ENCODE data around the gene OR10A3.
"Not testable (repeated sequence)": the region's sequence is repeated elsewhere in the genome, so short reads cannot be mapped to it uniquely, and the experiment has no call there.

OR10A3 gene, protein sequence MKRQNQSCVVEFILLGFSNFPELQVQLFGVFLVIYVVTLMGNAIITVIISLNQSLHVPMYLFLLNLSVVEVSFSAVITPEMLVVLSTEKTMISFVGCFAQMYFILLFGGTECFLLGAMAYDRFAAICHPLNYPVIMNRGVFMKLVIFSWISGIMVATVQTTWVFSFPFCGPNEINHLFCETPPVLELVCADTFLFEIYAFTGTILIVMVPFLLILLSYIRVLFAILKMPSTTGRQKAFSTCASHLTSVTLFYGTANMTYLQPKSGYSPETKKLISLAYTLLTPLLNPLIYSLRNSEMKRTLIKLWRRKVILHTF

DNA sequence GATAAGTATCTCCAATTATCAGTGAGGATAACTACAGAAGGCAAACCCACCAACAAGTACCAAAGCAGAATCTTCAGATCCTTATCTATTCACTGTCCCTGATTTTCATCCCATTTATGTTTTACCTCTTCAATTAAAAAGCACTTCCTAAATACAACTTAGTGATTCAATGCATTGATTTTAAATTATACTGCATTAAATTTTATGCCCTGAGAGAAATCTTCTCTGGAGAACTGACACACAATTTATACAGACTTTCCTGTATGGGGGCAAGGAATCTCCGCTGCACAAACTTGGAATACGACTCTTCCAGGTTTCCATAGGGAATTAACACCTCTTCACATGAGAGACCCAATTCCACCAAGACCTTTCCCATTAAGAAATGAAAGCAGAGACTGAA, at the start of gene OR10A3:
TSS of gene OR10A3 (minus strand) at position 101 of the 400 bp plus-strand sequence. CDS start 2,188 bp downstream, outside the sequence.
- no peak for DNase-seq

GRCh38 chr11:7987560-7987883, 46.0 kb upstream of the OR10A3 start:
- not testable (repeated sequence) for DNase-seq

DNA sequence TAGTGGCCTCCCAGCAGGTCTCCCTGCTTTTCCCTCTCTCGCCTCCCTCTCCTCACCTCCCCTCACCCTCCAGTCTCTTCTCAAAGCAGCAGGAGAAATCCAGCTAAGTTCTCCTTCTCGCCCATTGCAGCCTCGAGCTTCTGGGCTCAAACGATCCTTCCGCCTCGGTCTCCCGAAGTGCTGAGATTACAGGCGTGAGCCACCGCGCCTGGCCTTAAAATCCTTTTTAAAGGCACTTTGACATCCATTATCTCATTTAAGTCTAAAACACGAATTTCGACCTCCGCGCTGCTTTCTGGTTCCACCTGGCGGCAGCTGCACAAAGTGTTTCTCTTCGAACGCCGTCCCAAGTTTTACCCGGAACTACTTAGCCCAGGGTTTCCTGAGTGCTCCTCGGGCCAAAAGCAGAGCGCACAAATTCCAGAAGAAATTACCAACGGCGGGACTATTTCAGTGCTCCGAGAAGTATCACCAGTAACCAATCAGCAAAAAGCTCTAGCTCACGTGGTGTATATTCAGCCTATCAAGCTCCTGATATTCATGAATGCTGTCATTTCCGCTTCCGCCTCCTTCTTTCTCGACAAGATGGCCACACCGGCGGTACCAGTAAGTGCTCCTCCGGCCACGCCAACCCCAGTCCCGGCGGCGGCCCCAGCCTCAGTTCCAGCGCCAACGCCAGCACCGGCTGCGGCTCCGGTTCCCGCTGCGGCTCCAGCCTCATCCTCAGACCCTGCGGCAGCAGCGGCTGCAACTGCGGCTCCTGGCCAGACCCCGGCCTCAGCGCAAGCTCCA, 45.5 kb upstream of the OR10A3 start, which contains the start of gene EIF3F:
TSS of gene EIF3F (plus strand) at position 570 of the 792 bp plus-strand sequence. CDS start at position 586, 16 bp downstream.
- peak; percentile 100 for DNase-seq

DNA sequence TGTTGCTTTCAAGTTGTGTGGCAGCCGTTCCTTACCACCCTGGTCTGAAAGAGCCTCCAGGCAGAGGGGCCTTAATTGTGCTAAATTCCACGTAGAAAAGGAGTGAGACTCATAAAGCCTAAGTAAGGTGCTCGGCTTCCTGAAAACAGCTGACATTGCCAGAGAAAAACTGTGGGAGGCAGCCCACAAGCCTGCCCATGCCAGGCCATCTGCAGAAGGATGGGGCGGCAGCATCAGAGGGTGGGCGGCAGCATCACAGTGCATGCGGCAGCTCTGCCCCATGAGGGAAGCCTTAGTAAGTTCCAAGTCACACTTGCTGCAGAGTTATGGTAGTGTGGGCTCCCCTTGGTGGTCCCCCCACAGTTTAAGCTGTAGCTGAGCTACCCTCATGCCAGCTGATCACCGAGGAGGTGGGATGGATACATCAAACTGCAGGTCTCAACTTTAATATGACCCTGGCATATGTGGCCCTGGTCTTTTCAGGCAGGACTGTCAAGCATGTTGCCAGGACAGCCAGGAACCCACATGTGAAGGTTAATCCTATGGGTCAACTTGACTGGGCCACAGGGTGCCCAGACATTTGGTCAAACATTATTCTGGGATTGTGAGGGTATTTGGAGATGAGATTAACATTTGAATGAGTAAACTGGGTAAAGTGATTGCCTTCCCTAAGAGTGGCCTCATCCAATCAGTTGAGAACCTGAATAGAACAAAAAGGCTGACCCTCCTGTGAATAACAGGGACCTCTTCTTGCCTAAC, 42.5 kb upstream of the OR10A3 start:
- DNase-seq = no peak

DNA sequence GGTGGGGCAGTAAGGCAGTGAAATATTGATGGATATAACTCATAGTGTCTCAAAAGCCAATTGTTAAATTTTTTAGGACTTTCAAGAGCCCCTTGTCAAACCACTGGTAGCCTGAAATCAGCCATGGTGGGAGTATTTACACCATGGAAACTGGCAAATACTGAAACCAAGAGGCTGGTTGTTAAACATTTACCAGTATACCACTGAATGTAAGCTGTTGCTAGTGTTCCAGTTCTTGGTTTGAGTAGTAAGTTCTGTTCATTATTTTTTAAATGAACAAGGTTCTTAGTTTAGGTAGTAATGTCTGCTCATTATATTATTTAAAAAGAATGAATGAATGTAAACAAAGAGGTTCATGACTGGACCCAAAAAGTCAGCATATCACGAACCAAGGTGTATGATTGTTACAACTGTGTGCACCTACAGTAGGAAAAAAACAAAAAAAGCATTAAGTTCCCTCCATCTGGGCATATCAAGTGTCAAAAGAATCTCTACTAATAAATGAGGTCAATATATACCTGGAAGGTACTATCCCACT, 41.1 kb upstream of the OR10A3 start:
- DNase-seq = no peak

- no peak for DNase-seq
Observed at GRCh38 chr11:7981619-7982157, 40.2 kb upstream of the OR10A3 start.

DNA sequence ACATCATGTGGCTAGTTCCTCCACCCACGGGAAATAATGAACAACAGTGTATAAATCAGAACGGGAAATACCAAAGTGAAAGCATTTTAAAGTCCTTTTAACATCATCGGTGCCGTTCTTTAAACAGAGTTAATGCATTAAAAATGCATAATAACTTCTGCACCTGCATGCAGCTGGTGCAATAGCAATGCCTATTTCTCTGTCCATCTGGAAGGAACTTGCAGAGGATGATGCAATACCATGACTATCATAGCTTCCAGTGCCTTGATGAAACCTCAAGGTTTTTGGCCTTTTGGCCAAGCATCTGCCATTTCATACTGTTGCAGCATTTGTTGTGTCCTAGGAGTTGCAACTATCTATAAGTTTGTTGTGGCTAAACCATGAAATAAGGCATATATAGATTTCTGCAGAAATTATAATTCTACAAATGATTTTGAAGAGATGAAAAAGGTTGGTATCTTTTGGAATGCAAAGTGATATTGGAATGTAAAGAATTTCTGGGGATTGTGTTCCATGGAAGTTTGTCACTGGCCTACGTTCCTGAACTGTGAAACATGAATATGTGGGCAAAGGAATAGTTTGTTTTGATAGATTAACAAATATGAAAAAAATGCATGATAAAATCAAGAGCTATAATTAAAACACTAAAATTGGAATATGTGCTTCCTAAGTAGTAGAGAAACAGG, 35.9 kb upstream of the OR10A3 start:
- DNase-seq = no peak

- DNase-seq = no peak
Observed at GRCh38 chr11:7974668-7975067, 33.2 kb upstream of the OR10A3 start.

DNA sequence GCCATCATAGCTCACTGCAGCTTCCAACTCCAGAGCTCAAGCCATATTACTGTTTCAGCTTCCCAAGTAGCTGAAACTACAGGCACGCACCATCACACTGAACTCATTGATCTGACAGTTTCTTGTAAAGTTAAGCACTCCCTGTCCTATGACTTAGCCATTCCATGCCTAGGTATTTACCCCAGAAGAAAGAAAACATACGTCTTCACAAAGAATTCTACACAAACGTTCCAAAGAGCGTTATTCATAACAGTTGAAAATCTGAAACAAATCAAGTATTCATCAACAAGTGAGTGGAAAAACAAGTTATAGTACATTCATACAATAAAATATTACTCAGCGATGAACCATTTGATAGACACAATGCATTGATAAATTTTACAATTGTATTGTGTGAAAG, 31.5 kb upstream of the OR10A3 start:
- no peak for DNase-seq

- no peak for DNase-seq
Observed at GRCh38 chr11:7971846-7972245, 30.3 kb upstream of the OR10A3 start.

- no peak for DNase-seq
Observed at GRCh38 chr11:7969756-7970646, 28.5 kb upstream of the OR10A3 start.

DNA sequence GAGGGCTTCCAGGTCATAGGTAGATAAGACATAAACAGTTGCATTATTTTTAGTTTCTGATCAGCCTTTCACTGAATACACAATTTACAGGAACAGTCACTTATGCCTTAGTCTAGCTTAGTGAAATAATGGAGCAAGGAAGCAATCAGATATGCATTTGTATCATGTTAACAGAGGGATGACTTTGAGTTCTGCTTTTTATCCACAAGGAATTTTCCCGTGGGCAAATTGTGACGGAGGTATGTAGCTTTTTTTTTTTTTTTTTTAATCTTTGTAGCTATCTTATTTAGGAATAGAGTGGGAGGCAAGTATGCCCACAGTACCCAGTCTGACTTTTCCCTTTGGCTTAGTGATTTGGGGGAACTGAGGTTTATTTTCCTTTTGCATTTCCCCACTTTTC, 27.2 kb upstream of the OR10A3 start:
- DNase-seq = no peak

DNA sequence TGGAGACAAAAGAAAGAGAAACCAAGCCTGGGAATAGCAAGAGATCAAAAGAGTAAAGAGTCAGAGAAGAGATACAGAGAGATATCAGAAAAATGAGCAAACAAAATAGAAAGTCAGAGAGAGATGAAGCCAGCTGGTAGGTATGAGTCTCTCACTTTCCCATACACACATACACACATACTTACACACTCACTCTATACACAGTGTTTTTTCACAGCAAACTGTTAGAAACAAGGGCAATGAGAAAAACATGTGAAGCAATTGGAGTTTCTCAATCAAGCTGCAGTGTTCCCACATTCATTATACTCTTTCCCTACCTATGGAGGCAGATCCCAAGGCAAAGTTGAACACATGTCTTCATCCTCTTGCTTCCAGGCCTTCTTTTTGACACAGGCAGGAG, 26.3 kb upstream of the OR10A3 start:
- no peak for DNase-seq

DNA sequence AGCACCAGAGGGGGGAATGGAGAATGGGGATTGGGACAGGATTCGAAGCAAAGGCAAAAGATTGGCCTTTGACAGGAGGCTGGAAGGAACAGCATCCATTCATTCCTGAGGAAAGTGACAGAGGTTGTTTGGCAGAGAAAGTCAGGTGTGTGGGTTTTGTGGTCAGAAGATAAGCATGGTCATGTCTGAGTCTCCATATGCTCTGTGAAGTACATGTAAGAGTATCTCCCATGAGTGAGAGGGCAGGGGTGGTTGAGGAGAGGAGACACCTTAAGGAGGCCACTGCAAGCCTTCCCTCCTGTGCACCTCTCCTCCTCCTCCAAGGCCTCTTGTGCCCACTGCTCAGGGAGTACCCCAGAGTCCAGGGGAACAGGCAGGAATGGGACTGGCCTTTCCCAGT, 25.6 kb upstream of the OR10A3 start:
- no peak for DNase-seq

DNA sequence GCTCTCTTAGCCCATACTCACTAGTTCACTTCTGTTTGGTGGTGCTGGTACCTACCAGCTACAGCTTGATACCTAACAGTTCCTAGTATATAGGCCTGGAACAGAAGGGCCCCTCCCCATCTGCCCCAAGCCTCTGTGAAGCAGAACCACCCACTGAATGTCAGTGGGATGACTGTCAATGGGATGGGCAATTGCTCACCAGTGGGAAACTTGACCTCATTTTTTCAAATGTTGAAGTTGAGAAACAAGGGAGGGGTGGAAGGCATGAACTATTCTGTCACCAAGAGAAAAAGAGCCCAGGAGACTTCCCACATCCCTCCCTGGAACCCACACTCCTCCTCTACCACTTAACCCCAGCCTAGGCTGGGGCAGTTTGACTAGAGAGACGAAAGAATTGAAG, 23.9 kb upstream of the OR10A3 start, which contains the start of gene NLRP10:
TSS of gene NLRP10 (minus strand) at position 62 of the 400 bp plus-strand sequence. CDS start 1,952 bp downstream, outside the sequence.
- DNase-seq = no peak

DNA sequence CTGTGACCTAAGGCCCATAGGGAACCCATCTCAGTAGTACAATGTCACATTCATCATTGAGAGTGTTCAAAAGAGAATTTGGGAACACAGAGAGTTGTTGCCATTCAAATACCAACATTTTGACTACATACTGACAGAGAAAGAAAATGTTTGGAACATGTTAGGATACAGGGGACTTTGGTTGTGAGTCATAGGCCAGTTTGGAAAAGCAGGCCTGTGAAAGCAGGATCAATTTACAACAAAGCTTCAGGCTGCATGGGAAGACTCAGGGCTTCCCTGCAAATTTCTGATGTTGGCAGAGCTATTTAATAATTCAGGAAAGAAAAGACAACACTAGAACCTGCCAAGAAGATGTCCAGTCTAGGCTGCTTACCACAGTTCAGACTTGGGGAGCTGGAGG, 23.4 kb upstream of the OR10A3 start:
- DNase-seq = no peak

DNA sequence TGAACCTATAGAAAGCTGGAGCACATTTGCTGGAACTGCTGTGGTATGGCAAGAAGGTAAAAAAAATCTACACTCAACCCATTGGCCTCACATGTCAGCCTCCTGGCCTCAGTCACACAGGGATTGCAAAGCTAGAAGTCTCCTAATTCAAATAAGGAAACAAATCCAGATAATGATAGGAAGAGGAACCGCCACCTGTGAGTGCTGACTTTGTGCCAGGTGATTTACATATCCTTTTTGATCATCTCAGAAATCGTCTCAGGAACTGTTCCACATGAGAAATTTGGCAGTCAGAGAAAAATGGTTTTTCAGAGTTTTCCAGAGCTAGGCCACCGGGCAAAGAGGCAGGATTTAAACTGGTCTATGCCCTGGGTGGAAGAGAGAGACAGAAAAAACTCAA, 22.8 kb upstream of the OR10A3 start:
- DNase-seq = no peak

DNA sequence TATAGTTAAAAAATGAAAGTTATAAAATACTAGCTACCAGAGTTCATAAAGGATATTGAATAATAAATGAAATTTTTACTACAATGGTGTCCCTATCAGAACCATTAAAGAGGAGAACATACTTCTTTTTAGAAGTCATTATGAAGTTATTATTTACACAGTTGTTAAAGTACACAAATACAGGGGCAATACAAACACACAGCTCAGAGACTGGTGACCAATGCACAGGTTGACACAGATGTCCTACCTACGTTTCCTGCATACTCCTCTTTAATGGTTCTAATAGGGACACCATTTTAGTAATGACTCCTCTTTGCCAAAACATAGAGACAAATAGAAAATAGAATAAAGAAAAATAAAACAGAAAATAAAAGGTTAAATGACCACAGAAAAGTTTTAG, 13.7 kb upstream of the OR10A3 start:
- no peak for DNase-seq

- no peak for DNase-seq
Observed at GRCh38 chr11:7949934-7950333, 8.4 kb upstream of the OR10A3 start.

GRCh38 chr11:7944123-7944522, 2.6 kb upstream of the OR10A3 start:
- DNase-seq = no peak

- DNase-seq = no peak
Observed at GRCh38 chr11:7941146-7941545, 362 bp downstream of the OR10A3 start.

Measured in NCI-H1105 treated with DMSO at 0.1 percent for 48 hours (cell line).